HG02759 (cell line): Measurements from ENCODE around the gene GIT1.
A peak's percentile ranks its signal among the peaks of the same experiment; 100 is the strongest.

Experiments
- ATAC-seq: cut with Tn5 transposase; IDR thresholded peaks from one replicate; pipeline ENCODE4 v1.9.1; 2021; ENCODE audit warnings: mild to moderate bottlenecking, moderate library complexity; ENCODE audit not compliant: unreplicated experiment

GIT1 gene

DNA sequence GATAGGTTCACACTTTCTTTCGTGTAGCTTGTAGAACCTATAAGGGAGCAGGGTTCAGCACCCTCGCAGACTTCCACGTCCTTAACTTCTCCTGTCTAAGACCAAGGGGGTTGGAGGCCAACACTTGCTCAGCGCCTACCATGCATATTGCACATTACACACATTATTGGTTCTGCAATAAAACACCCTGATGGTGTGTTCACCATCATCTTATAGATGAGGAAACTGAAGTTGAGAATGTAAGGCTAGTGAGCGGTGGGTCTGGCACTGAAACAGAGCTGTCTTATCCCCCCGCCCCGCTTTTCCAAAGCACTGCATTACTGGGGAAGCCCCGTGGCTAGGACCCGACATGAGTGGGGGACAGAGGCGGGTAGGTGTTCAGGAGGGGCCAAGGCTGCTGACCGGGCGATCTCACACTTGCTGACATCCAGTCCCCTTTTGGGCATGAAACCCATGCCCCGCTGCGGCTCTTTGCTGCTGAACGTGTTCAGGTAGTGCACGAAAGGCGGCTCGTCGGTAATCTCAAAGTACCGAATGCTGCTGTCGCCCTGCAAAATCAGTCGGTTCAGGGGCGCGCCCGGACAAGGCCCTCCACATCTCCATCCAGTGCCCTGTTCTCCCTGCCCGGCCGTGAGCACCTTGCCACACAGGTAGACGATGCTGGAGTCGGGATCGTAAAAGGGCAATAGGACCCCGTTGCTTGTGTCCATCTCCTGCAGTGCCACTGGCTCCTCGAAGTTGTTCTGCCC, 27.0 kb upstream of the GIT1 start:
- no peak for ATAC-seq

DNA sequence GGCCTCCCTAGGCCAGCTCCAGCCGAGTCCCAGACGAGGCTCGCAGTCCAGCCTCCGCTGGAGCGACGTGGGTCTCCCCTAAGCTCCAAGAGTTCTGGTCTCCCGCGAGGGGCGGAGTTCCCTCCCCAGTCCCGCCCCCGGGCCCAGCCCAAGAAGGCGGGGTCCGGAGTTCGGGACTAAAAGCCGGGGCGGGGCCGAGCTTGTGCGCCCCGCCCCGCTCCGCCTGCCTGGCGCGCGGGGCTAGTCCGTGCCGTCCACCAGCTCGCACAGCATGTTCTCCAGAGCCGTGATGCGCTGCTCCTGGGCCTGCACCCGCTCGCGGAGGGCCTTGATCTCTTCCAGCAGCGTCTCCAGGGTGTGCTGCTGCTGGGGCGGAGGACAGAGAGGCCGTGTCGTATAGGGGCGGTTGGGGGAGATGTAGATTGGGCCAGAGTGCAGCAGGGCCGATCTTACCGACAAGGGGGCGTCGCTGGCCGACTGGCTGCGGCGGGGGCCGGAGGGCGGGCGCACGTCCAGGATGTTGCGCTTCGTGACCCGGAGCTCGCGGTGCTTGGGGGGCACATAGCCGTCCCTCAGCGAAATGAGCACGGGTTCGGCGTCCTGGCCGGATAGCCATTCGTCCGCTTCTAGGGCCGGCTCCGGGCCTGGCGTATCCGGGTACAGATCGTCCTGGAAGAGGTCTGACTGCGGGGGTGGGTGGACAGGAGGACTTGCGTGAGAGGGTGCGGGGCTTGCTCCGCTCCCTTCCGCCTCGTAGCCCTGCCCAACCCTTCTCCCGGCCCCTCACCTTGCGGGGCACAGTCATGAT, 26.2 kb upstream of the GIT1 start:
- peak; percentile 61 for ATAC-seq

DNA sequence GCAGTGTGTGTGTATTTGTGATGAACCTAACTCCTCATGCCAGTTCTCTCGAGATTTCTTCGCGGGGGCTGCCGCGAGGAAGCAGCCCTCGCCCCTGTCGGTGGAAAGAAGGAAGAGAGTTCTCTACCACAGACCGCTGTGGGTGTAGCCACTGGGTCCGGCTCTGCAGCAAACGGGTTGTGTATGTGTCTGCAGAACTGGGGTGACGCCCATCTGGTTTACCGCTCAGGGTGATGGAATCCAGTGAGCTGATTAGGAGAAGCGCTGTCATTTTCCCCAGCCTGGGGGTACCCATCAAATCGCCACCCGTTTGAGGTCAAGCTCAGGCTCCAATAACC, 25.6 kb upstream of the GIT1 start:
- ATAC-seq, result no peak

DNA sequence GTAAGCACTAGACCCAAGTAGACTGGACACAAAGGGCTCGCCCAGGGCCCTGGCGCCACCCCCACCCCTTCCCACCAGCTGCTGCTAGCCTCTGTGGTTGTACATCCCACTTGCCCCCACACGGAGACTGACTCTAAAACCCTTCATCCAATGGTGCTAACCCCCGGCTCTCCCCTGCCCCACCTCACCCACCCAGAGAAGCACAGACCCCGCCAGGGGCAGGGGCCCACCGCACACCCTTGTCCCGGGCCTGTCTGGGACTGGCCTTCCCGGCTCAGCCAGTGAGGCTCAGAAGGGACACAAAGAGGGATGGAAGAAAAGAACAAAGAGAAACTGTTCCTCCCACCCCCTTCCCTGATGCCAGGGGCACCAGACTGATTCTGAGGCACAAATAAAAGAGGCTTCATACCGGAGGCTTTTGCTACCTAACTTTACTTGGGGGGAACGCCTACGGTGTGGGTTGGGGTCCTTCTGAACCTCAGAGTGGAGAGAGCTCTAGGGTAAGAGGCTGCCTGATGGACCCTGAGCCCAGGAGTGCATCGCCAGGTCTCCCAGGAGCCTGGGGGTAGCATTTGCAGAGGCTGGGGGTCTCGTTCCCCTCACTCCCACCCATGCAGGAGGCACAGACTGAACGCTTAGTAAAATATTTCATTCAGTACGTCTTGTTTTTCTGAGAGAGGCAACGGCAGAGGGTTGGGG, 25.1 kb upstream of the GIT1 start:
- no peak for ATAC-seq

DNA sequence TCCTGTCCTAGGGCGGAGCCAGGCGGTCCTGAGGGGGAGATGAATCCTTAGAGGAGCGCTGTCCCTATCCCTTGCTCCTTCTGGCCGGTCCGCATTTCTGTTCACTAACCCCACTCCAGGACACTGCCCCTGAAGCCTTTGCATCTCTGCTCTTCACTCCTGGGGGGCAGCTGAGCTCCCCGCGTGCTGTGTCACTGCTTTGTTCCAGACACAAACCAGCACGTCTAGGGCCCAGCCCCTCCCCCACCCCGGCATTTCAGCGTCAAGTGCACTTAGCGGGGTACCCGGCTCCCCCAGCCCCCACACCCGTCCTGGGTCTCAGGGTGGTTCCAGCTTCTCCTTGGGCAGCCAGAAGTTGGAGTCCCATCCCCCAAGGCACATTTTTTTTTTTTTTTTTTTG, 24.4 kb upstream of the GIT1 start:
- ATAC-seq, result no peak

DNA sequence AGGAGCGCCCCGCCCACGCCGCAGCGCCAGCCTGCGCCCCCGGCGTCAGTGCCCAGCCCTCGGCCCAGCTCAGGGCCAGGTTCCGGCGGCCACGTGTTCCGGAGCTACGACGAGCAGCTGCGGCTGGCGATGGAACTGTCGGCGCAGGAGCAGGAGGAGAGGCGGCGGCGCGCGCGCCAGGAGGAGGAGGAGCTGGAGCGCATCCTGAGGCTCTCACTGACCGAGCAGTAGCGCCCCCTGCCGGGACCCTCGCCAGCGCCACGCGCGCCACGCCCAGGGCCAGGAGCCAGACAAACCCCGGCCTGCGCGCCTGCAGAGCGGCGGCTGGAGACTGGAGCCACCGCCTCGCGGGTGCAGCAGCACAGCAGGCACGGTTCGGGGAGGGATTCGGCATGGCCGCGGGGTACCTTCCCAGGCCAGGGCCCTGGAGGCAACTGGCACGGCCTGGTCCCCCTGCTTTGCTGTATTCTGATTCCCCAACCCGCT, 23.9 kb upstream of the GIT1 start:
- ATAC-seq, result peak; percentile 46

DNA sequence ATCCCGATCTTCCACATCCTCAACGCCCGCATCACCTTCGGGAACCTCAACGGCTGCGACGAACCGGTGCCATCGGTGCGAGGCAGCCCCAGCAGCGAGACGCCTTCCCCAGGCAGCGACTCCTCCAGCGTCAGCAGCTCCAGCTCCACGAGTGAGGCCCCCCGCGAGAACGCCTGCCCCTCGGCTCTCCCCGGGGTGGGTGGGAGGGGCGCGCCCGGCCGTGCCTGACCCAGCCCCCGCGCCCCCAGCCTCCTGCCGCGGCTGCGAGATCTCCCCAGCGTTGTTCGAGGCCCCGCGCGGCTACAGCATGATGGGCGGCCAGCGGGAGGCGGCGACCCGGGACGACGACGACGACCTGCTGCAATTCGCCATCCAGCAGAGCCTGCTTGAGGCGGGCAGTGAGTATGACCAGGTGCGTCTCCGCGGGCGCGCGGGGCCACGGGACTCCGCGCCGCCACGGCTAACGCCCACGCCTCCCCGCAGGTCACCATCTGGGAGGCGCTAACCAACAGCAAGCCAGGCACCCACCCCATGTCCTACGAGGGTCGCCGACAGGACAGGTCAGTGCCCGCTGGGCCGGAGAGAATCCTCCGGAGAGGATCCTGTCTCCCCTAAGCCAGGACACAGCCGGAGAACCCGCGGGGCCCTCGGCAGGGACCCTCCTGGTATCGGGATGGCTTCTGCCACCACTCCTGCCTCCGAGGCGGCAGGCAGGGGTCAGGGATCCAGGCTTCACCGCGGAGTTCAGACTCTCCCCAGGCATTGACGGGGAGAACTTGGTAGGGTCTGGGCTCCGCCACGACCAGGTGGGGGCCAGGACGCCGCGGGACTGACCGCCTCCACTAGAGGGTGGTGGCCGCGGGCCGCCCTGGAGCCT, 23.2 kb upstream of the GIT1 start:
- no peak for ATAC-seq

DNA sequence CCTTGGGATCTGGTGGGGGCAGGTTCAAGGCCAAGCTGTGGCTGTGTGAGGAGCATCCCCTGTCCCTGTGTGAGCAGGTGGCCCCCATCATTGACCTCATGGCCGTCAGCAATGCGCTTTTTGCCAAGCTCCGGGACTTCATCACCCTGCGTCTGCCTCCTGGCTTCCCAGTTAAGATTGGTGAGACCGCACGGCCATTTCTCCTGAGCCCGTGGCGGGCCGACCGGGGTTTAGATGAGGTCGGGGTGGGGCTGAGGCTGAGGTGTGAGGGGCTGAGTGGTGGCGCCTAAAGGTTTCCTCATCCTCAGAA, 22.6 kb upstream of the GIT1 start:
- ATAC-seq, result no peak

DNA sequence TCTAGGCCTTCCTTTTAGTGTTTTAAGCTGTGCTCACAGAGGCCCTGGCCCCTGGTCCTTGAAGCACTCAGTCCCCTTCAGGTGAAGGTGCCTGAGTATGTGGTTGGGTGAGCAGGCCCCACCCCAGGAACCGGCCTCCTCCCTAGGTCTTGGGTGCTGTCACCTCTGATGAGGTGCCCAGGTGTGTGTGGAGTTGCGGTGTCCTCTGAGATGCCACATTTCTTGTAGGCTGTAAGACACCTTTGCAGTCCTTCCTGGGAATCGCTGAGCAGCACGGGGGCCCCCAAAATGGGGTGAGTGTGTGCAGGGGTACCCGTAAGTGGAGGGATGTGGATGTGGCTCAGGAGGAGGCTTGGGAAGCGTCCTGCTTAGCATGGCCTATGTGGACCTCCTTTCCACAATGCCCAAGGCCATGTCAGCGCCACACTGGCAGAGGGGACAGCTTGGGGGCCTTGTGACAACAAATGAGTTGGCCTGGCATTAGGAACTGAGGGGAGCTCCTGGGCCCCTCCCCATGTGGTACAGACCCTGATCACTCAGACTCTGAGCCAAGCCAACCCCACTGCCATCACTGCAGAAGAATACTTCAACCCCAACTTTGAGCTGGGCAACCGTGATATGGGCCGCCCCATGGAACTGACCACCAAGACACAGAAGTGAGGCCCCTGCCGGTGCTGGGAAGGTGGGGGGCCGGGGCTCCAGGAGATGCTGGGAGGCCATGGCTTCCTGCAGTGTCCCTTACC, 22.1 kb upstream of the GIT1 start:
- ATAC-seq, result no peak

DNA sequence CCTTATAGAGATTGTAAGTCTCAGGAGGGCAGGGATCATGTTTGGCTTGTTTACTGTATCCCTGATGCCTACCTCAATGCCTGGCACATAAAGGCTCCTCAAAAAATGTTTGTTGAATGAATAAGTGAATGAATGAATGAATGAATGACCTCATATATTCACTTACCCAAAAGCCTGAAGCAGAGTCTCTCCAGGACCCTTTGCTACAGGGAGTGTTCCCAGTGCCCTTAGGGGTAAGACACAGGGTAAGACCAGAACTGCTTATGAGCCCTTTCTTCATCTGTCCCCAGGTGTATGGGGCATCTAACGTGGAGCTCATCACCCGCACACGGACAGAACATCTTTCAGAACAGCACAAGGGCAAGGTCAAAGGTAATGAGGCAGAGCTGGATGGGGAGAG, 20.9 kb upstream of the GIT1 start:
- no peak for ATAC-seq

DNA sequence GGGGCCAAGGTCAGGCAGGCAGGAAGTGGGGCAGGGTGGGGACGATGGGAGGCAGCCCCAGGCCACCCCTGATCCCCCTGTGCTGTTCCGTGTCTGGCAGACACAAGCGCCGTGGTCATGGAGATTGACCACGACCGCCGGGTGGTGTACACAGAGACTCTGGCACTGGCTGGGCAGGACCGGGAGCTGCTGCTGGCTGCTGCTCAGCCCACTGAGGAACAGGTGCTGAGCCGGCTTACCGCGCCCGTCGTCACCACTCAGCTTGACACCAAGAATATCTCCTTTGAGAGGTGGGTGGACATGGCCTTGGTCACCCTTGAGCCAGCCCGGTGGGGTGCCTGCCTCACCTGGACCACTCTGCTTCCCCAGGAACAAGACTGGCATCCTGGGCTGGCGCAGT, 19.5 kb upstream of the GIT1 start:
- ATAC-seq, result no peak

DNA sequence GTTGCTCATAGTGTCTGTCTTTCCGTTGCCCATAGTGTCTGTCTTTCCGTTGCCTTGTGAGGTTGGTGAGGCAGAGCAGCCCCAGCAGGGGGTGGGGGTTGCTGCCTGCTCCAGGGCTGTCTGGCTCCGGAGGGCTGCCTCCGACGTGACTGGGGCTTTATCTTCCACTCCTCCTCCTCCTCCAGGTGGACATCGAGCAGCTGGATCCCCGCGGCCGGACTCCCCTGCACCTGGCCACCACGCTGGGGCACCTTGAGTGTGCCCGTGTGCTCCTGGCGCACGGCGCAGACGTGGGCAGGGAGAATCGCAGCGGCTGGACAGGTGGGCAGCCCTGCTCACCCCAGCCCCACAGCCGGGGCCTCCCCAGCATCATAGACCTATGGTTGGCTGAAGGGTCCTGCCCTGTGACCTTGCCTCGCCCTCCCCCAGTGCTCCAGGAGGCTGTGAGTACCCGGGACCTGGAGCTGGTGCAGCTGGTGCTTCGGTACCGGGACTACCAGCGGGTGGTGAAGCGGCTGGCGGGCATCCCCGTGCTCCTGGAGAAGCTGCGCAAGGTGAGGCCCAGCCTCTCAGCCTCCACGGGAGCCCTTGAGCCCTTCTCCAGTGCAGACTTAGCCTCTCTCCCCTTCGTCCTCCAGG, 18.2 kb upstream of the GIT1 start:
- ATAC-seq, result no peak

DNA sequence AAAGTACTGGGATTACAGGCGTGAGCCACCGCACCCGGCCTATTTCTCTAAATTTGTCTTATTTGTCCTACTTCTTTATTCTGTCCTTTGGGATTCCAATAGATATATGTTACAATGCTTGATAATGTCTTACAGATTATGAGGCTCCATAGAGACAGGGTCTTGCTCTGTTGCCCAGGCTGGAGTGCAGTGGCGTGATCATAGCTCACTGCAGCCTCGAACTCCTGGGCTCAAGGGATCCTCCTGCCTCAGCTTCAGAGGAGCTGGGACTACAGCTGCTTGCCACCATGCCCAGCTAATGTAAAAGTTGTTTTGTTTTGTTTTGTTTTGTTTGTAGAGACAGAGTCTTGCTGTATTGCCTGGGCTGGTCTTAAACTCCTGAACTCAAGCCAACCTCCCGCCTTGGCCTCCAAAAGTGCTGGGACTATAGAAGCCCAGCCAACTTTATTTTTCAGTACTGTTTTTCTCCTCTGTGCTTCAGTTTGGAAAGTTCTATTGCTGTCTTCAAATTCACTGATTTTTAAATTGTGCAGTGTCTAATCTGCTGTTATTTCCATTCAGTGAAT, 13.7 kb upstream of the GIT1 start:
- ATAC-seq, result no peak

DNA sequence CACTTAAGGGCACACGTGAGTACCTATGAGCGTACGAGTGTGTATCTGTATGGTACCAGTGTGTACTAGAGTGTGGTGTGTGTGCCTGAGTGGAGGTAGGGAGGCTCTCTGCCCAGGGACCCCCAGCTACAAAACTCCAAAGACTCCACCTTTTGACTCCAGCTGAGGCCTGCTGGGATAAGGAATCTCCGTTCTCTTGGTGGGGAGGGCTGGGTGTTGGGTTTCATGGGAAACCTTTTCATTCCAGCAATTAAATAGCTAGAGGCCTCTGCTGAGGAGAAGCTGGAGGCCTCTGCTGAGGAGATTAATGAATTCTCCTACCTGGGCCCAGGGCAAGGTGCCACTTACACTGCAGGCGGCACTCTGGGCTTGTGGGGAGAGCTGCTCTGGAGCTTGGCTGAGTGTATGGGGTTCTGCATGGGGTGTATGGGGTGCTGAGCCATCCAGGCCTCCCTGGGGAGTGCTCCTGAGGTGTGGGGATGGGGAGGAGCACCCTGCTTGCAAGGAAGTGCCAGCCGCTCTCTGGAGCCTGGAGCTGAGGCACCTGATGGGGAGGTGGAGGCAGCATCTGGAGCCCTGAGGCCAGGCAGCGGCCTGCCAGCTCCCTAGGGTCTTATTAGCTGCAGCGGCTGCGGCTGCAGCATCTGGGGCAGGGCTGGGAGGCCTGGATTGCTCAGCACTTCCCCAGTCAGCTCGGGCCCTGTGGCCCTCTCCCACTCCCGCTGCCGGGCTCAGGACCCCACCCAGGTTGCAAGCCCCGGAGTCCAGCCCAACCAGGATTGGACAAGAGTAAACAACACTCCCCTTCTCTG, 8.1 kb upstream of the GIT1 start:
- no peak for ATAC-seq

DNA sequence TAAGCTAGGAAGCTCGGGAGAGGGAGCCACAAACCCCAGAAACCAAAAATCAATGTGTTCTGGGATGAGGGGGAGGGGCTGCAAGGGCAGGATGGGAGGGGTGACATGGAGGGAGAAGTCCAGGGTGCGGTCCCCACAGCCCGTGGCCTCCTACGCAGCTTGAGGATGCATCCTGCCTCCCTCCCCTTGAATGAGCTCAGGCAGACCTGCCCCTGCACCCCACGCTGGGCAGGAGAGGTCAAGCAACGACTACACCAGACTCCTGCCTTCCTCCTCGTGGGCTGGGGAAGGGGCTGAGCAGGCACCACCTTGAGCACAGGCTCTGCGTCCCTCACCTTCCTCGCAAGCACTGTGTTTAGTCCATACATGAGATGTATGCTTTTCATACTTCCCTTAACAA, 7.4 kb upstream of the GIT1 start:
- ATAC-seq, result no peak

DNA sequence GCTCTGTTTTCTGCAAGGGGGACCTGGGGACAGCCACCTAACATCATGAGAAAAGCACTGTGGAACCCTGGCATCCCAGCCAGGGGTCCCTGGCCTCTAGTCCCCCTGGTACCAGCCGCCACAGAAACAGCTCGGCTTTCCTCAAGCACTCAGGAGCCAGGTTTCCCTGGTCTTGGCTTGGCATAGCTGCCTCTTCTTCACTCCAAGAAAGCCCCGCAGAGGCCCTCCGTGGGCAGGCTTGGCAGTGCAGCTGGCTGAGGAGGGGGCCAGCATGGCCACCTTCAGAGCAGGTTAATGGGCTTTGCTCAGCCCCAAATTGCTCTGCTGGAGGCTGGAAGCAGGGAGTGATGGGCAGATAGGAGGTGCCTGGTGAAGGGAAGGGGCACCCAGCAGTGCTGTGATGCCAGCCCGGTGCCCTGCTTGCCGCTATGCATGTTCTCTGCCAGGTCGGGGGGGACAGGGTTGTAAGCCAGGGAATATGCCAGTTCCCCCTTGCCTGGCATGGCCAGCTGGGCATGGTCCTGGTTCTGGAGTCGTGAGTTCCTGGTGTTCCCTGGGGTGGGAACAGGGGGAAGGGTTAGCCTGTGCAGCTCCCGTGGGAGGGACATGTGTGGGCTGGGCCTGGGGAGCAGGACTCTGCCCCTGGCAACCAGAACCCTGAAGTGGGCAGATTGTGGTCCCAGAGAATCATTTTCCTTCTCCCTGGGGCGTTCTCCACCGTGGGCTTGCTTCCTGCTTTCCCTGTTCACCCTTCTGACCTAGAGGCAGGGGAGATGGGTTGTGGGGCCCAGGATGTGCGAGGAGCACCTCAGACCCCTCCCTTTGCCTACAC, 6.7 kb upstream of the GIT1 start:
- no peak for ATAC-seq

DNA sequence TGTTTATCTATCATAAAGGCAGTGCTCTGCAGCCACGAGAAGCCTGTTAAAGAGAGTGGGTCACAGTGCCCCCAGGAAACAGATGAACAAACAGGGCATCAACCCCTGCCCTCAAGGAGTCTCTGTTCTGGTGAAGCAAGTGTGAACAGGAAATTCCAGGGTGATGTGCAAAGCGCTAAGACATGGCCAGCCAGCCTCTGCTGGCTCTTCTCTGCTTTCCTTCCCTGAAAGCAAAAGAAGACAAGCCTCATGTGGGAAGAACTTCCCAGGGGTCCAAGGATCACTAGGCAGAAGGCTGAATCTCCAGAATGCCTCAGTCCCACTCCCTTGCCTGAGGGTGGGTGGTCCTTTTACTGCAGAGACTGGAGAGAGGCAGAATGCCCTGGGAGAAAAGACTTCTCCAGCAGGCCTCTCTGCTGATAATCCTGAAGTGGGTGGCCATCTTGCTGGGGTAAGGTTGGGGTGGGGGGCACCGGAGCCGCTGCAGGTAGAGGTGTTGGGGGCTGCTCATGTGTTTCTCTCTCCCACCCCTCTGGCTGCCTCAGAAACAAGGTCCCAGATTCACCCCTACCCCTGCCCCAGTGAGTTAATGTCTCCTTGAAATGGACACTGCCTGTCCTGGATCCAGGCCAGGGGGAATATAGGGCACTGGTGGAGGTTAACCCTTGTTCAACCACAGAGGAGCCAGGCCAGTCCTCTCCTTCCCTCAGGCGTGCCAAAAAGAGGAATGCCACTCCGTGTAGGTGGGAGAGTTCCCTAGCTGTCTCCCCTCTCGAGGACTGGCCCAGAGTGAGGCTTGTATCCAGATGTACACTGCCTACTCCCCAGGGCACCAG, 5.9 kb upstream of the GIT1 start:
- ATAC-seq, result no peak
